GM12878 (cell line): ENCODE measurements around the gene FUT8.

Source experiments
- BACH1 ChIP-seq: fragments of 450-650 bp; IDR thresholded peaks from 2 replicates; pipeline ENCODE4 v1.6.1; 2017; ENCODE audit warnings: mild to moderate bottlenecking, borderline replicate concordance
- CREB1 ChIP-seq: IDR thresholded peaks from 2 replicates; pipeline ENCODE4 v1.6.1; 2012; ENCODE audit warnings: low read depth, mild to moderate bottlenecking, inconsistent platforms
- CTCF ChIP-seq, 3 experiments: IDR thresholded peaks in 2 of 3; conservative IDR thresholded peaks in 1 of 3; 2 replicates each; pipeline ENCODE4 v1.5.1; 2011; ENCODE audit warnings: low read depth in 3 of 3, low read length in 3 of 3, mild to moderate bottlenecking in 3 of 3, control low read depth in 2 of 3, moderate library complexity in 2 of 3, inconsistent platforms in 1 of 3, mixed read lengths in 1 of 3; ENCODE audit not compliant: control insufficient read depth in 2 of 3, insufficient read depth in 1 of 3; ENCODE audit errors: extremely low read depth in 1 of 3
- ESRRA ChIP-seq: IDR thresholded peaks from 2 replicates; pipeline ENCODE4 v1.6.1; 2012; ENCODE audit warnings: mild to moderate bottlenecking, low read length, improper control_type of control experiment
- HDAC2 ChIP-seq: fragments of 200-600 bp; sonication (generic); IDR thresholded peaks from 2 replicates; pipeline ENCODE4 v1.6.1; 2017
- MYC ChIP-seq: IDR thresholded peaks from 2 replicates; pipeline ENCODE4 v1.6.1; 2011; ENCODE audit warnings: mild to moderate bottlenecking, low read length, moderate library complexity, inconsistent platforms; ENCODE audit not compliant: insufficient read depth, insufficient replicate concordance, insufficient read length, severe bottlenecking
- RB1 ChIP-seq: fragments of 450-650 bp; formaldehyde crosslinking; IDR thresholded peaks from 2 replicates; pipeline ENCODE4 v1.6.1; 2017; ENCODE audit warnings: mild to moderate bottlenecking, borderline replicate concordance
- RFX5 ChIP-seq: IDR thresholded peaks from 2 replicates; pipeline ENCODE4 v1.6.1; 2011; ENCODE audit warnings: low read depth, low read length, improper control_type of control experiment
- TF ChIP-seq, protein P1 (sequence below): IDR thresholded peaks from 2 replicates; pipeline ENCODE4 v1.6.1; 2012; ENCODE audit warnings: mild to moderate bottlenecking, low read depth, low read length

DNA sequence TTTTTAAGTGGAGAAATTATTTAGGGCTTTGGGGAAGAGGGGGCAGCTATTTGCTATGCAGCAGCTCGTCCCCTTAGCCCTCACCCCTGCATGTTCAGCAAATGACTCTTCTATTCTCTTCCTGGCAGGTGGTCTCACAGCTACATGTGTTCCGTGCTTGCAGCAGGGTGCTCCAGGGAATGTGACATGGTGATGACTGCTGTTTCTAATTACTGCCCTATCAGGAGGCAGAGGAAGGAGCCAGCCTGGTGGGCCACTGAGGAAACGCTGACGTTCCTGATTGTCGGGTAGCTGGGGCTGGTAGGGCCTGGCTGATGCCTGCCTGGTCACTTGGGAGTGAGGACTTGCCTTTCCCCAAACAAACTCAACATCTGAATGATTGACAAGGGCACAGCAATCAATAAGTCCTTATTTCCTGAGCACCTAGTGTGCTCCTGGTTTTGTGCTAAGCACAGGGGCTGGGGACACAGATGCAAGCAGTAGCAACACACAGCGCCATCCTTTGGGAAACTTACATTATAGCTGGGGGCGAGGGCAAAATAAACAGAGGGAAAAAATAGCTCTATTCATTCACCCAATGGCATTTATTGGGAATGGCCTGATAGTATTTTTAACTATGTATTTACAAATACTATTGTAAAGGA is 377.8 kb downstream of the FUT8 start:
- TF ChIP-seq CTCF (IDR thresholded peaks at IDR 0.05 in 2 of 3, conservative IDR thresholded peaks at IDR 0.05 in 1 of 3; ENCODE audit: control insufficient read depth in 2 of 3, extremely low read depth in 1 of 3, insufficient read depth in 1 of 3, low read depth in 3 of 3, low read length in 3 of 3) (no peak), HDAC2 (no peak), BACH1 (no peak), CREB1 (no peak), MYC (no peak), RFX5 (no peak), RB1 (no peak), ESRRA (no peak)
- TF ChIP-seq, protein P1, sequence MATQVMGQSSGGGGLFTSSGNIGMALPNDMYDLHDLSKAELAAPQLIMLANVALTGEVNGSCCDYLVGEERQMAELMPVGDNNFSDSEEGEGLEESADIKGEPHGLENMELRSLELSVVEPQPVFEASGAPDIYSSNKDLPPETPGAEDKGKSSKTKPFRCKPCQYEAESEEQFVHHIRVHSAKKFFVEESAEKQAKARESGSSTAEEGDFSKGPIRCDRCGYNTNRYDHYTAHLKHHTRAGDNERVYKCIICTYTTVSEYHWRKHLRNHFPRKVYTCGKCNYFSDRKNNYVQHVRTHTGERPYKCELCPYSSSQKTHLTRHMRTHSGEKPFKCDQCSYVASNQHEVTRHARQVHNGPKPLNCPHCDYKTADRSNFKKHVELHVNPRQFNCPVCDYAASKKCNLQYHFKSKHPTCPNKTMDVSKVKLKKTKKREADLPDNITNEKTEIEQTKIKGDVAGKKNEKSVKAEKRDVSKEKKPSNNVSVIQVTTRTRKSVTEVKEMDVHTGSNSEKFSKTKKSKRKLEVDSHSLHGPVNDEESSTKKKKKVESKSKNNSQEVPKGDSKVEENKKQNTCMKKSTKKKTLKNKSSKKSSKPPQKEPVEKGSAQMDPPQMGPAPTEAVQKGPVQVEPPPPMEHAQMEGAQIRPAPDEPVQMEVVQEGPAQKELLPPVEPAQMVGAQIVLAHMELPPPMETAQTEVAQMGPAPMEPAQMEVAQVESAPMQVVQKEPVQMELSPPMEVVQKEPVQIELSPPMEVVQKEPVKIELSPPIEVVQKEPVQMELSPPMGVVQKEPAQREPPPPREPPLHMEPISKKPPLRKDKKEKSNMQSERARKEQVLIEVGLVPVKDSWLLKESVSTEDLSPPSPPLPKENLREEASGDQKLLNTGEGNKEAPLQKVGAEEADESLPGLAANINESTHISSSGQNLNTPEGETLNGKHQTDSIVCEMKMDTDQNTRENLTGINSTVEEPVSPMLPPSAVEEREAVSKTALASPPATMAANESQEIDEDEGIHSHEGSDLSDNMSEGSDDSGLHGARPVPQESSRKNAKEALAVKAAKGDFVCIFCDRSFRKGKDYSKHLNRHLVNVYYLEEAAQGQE: no peak
